Measurements from ENCODE around the gene CDH3. TPM values are rescaled to one million over a fixed set of nuclear protein-coding genes. Genes with fewer than 3 reads are reported as not detected.
A peak's percentile ranks its signal among the peaks of the same experiment; 100 is the strongest.

CDH3 gene
- total and polyA plus RNA-seq, 2 of the 13 experiments (the other 11 are each of a cell fraction or from before 2014, with no cell fraction given), result 0.11 TPM; not detected in 1

DNA sequence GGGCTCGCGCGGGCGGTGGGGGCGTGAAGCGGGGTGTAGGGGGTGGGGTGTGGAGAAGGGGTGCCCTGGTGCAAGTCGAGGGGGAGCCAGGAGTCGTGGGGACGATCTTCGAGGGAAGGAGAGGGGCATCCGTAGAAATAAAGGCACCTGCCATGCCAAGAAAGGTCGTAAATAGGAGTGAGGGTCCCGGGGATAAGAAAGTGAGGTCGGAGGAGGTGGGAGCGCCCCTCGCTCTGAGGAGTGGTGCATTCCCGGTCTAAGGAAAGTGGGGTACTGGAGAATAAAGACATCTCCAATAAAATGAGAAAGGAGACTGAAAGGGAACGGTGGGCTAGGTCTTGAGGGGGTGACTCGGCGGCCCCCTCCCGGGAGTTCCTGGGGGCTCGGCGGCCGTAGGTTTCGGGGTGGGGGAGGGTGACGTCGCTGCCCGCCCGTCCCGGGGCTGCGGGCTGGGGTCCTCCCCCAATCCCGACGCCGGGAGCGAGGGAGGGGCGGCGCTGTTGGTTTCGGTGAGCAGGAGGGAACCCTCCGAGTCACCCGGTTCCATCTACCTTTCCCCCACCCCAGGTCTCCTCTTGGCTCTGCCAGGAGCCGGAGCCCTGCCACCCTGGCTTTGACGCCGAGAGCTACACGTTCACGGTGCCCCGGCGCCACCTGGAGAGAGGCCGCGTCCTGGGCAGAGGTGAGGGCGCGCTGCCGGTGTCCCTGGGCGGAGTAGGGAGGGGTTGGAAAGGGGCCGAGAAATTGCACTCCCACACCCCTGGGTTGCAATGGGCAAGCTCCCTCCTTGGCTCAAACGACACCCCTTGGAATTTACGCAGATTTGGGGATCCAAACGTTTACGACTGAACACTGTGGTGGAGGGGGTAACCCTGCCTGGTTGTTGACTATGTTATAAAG is 92.9 kb downstream of the CDH3 start (continued):
- TF ChIP-seq, protein P1, sequence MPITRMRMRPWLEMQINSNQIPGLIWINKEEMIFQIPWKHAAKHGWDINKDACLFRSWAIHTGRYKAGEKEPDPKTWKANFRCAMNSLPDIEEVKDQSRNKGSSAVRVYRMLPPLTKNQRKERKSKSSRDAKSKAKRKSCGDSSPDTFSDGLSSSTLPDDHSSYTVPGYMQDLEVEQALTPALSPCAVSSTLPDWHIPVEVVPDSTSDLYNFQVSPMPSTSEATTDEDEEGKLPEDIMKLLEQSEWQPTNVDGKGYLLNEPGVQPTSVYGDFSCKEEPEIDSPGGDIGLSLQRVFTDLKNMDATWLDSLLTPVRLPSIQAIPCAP (CRISPR knock-in tag; IDR thresholded peaks at IDR 0.05; ENCODE audit: low read depth), result no peak
- no peak for TF ChIP-seq ARNTL (CRISPR knock-in tag; IDR thresholded peaks at IDR 0.05)
- 0 out of 2 replicates have a peak, but pooled peaks have one; percentile 35 for TF ChIP-seq ZBTB42 (CRISPR knock-in tag; IDR thresholded peaks at IDR 0.05)
- TF ChIP-seq ZNF878 (CRISPR knock-in tag; IDR thresholded peaks at IDR 0.05), result no peak
- no peak for TF ChIP-seq PAX8 (CRISPR knock-in tag; IDR thresholded peaks at IDR 0.05; ENCODE audit: borderline replicate concordance)
- TF ChIP-seq BRCA1 (CRISPR knock-in tag; IDR thresholded peaks at IDR 0.05), result no peak
- no peak for TF ChIP-seq ZNF235 (CRISPR knock-in tag; IDR thresholded peaks at IDR 0.05; ENCODE audit: borderline replicate concordance)
- TF ChIP-seq ZBTB44 (CRISPR knock-in tag; IDR thresholded peaks at IDR 0.05), result no peak
- TF ChIP-seq HMG20A (CRISPR knock-in tag; IDR thresholded peaks at IDR 0.05; ENCODE audit: borderline replicate concordance), result no peak
- no peak for TF ChIP-seq SNAPC4 (CRISPR knock-in tag; IDR thresholded peaks at IDR 0.05)
- no peak for TF ChIP-seq SP140L (CRISPR knock-in tag; IDR thresholded peaks at IDR 0.05; ENCODE audit: borderline replicate concordance)
- no peak for TF ChIP-seq ZNF337 (CRISPR knock-in tag; IDR thresholded peaks at IDR 0.05; ENCODE audit: borderline replicate concordance, low read depth)
- TF ChIP-seq, protein P2, sequence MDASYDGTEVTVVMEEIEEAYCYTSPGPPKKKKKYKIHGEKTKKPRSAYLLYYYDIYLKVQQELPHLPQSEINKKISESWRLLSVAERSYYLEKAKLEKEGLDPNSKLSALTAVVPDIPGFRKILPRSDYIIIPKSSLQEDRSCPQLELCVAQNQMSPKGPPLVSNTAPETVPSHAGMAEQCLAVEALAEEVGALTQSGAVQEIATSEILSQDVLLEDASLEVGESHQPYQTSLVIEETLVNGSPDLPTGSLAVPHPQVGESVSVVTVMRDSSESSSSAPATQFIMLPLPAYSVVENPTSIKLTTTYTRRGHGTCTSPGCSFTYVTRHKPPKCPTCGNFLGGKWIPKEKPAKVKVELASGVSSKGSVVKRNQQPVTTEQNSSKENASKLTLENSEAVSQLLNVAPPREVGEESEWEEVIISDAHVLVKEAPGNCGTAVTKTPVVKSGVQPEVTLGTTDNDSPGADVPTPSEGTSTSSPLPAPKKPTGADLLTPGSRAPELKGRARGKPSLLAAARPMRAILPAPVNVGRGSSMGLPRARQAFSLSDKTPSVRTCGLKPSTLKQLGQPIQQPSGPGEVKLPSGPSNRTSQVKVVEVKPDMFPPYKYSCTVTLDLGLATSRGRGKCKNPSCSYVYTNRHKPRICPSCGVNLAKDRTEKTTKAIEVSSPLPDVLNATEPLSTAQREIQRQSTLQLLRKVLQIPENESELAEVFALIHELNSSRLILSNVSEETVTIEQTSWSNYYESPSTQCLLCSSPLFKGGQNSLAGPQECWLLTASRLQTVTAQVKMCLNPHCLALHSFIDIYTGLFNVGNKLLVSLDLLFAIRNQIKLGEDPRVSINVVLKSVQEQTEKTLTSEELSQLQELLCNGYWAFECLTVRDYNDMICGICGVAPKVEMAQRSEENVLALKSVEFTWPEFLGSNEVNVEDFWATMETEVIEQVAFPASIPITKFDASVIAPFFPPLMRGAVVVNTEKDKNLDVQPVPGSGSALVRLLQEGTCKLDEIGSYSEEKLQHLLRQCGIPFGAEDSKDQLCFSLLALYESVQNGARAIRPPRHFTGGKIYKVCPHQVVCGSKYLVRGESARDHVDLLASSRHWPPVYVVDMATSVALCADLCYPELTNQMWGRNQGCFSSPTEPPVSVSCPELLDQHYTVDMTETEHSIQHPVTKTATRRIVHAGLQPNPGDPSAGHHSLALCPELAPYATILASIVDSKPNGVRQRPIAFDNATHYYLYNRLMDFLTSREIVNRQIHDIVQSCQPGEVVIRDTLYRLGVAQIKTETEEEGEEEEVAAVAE (CRISPR knock-in tag; IDR thresholded peaks at IDR 0.05; ENCODE audit: borderline replicate concordance), result no peak
- TF ChIP-seq MAZ (IDR thresholded peaks at IDR 0.05; ENCODE audit: borderline replicate concordance, low read depth, low read length), result 0 out of 2 replicates have a peak, but pooled peaks have one; percentile 13
- peak; percentile 70 for TF ChIP-seq MAZ (CRISPR knock-in tag; IDR thresholded peaks at IDR 0.05; ENCODE audit: low read depth)
